GM23248 (cell line): ENCODE measurements around the gene ZNRF2. TPM values are rescaled to one million over a fixed set of nuclear protein-coding genes. Genes with fewer than 3 reads are reported as not detected.

Experiments used
- DNase-seq: peaks from one replicate; pipeline ENCODE4 v3.0.0-alpha.2; 2015
- H2AFZ ChIP-seq: fragments of 200-600 bp; sonication (generic); 2 replicates; pipeline ENCODE4 v1.6.1; 2016; ENCODE audit warnings: antibody characterized with exemption
- H3F3A ChIP-seq: fragments of 200-600 bp; sonication (generic); 2 replicates; pipeline ENCODE4 v1.6.1; 2016; ENCODE audit warnings: mild to moderate bottlenecking, antibody characterized with exemption, mixed run types; ENCODE audit not compliant: insufficient read depth
- H3K27ac ChIP-seq: fragments of 200-600 bp; sonication (generic); 2 replicates; pipeline ENCODE4 v1.5.1; 2016; ENCODE audit warnings: mild to moderate bottlenecking
- H3K27me3 ChIP-seq: fragments of 200-600 bp; sonication (generic); replicated peaks from 2 replicates; pipeline ENCODE4 v1.6.1; 2016; ENCODE audit warnings: mild to moderate bottlenecking; ENCODE audit not compliant: insufficient read depth
- H3K36me3 ChIP-seq: fragments of 200-600 bp; sonication (generic); 2 replicates; pipeline ENCODE4 v1.6.1; 2016; ENCODE audit warnings: low read depth, mild to moderate bottlenecking
- H3K4me1 ChIP-seq: fragments of 200-600 bp; sonication (generic); 2 replicates; pipeline ENCODE4 v1.6.1; 2016; ENCODE audit warnings: mild to moderate bottlenecking; ENCODE audit not compliant: insufficient read depth
- H3K4me2 ChIP-seq: fragments of 200-600 bp; sonication (generic); one replicate; pipeline ENCODE4 v1.6.1; 2016; ENCODE audit warnings: mild to moderate bottlenecking; ENCODE audit not compliant: unreplicated experiment
- H3K4me3 ChIP-seq: fragments of 200-600 bp; sonication (generic); 2 replicates; pipeline ENCODE4 v1.5.1; 2016; ENCODE audit warnings: mild to moderate bottlenecking
- H3K79me2 ChIP-seq: fragments of 200-600 bp; sonication (generic); 2 replicates; pipeline ENCODE4 v1.6.1; 2016; ENCODE audit warnings: mild to moderate bottlenecking; ENCODE audit not compliant: insufficient read depth
- H3K9ac ChIP-seq: fragments of 200-600 bp; sonication (generic); 2 replicates; pipeline ENCODE4 v1.6.1; 2016; ENCODE audit warnings: mild to moderate bottlenecking
- H3K9me2 ChIP-seq: fragments of 200-600 bp; sonication (generic); 2 replicates; pipeline ENCODE4 v1.6.1; 2016; ENCODE audit warnings: mixed run types, mild to moderate bottlenecking, moderate library complexity; ENCODE audit not compliant: insufficient read depth
- H3K9me3 ChIP-seq: fragments of 200-600 bp; sonication (generic); one replicate; pipeline ENCODE4 v1.6.1; 2017; ENCODE audit warnings: low read depth
- H4K20me1 ChIP-seq: fragments of 200-600 bp; sonication (generic); 2 replicates; pipeline ENCODE4 v1.6.0; 2016; ENCODE audit not compliant: insufficient read depth
- EZH2 ChIP-seq: fragments of 200-600 bp; sonication (generic); IDR thresholded peaks from 2 replicates; pipeline ENCODE4 v1.6.1; 2018; ENCODE audit warnings: antibody characterized with exemption, mild to moderate bottlenecking; ENCODE audit not compliant: insufficient read depth, poor library complexity, severe bottlenecking
- EZH2phosphoT487 ChIP-seq: fragments of 200-600 bp; sonication (generic); IDR thresholded peaks from 2 replicates; pipeline ENCODE4 v1.6.1; 2018; ENCODE audit warnings: antibody characterized with exemption, moderate library complexity, mild to moderate bottlenecking, low read depth; ENCODE audit not compliant: insufficient read depth
- WGBS, 2 experiments: methylation state at CpG; one replicate each; pipeline ENCODE4 v1.1.6; 2015 to 2017; ENCODE audit warnings: low lambda C conversion rate in 2 of 2, low coverage in 1 of 2; ENCODE audit errors: missing lambda C conversion rate in 2 of 2; 5-methylcytosine and 5-hydroxymethylcytosine counted together
- in situ Hi-C: fragments of 300-500 bp; cut with MboI; formaldehyde crosslinking; loops from 2 replicates; pipeline ENCODE4 v1.15.0; 2020
- polyA plus RNA-seq: library from polyadenylated mRNA; unstranded; fragments of >200 nt; fragmentation: Nextera tagmentation; extraction: Ambion mirVana; gene quantifications from 2 replicates; pipeline ENCODE4 v1.2.1, GENCODE V29; 2016
- total RNA-seq: library from RNA; depleted of rRNA; stranded (reverse); fragments of >200 nt; shearing (Covaris generic); gene quantifications from 2 replicates; pipeline ENCODE4 v1.2.3, GENCODE V29; 2014

The ZNRF2 gene
- total and polyA plus RNA-seq, 2 experiments from 2014 or later = 0.25 to 6.5 TPM

- in situ Hi-C loops = no loop called here
- Histone ChIP-seq H4K20me1 (no peaks in the 10 kb centered on the region), H3K79me2 (no peaks in the 10 kb centered on the region), H2AFZ (no peak overlapping the region), H3K9me2 (no peaks in the 10 kb centered on the region), H3K36me3 (no peaks in the 10 kb centered on the region), H3K9ac (no peak overlapping the region), H3K9me3 (no peaks in the 10 kb centered on the region), H3F3A (no peaks in the 10 kb centered on the region), H3K4me3 (no peak overlapping the region), H3K4me2 (no peak overlapping the region), H3K27ac (no peak overlapping the region), H3K4me1 (no peaks in the 10 kb centered on the region), H3K27me3 (no peaks in the 10 kb centered on the region)
- 76 to 81% methylated on average over 4 of the region's 4 CpGs for WGBS, 2 experiments
- TF ChIP-seq EZH2 (no peak), EZH2phosphoT487 (no peak)
- no peak for DNase-seq
Observed at GRCh38 chr7:30270921-30271320, 13.5 kb upstream of the ZNRF2 start.

DNA sequence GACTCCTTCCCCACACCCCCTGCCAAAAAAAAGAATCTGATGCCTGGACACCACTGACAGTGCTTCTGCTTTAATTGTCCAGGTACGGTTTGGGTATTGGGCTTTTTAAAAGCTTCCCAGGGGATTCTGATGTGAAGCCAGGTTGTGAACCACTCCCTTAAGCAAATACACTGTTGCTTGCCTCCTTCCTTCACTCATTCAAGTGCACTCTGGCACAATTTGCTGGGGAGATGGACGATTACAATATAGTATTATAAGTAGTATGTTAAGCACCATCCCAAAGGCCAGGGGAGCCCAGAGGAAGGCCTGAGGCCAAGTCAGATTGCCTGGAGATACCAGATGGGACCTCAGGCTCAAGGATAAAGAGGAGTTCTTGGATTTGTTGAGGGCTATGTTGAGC is 12.3 kb upstream of the ZNRF2 start:
- H3K9ac ChIP-seq = no peak overlapping the region
- H3K36me3 ChIP-seq = no peaks in the 10 kb centered on the region
- WGBS, 2 experiments = 42 to 45% methylated on average over 2 of the region's 2 CpGs
- H3K9me2 ChIP-seq = no peaks in the 10 kb centered on the region
- no peaks in the 10 kb centered on the region for H3K27me3 ChIP-seq
- no peak overlapping the region for H3K27ac ChIP-seq
- no peak overlapping the region for H3K4me3 ChIP-seq
- no peaks in the 10 kb centered on the region for H3K79me2 ChIP-seq
- no peak overlapping the region for H3K4me2 ChIP-seq
- H4K20me1 ChIP-seq = no peaks in the 10 kb centered on the region
- H3F3A ChIP-seq = no peaks in the 10 kb centered on the region
- no peaks in the 10 kb centered on the region for H3K4me1 ChIP-seq
- in situ Hi-C loops = no loop called here
- no peaks in the 10 kb centered on the region for H3K9me3 ChIP-seq
- no peak for TF ChIP-seq EZH2phosphoT487
- TF ChIP-seq EZH2 = no peak
- no peak for DNase-seq
- H2AFZ ChIP-seq = no peak overlapping the region

DNA sequence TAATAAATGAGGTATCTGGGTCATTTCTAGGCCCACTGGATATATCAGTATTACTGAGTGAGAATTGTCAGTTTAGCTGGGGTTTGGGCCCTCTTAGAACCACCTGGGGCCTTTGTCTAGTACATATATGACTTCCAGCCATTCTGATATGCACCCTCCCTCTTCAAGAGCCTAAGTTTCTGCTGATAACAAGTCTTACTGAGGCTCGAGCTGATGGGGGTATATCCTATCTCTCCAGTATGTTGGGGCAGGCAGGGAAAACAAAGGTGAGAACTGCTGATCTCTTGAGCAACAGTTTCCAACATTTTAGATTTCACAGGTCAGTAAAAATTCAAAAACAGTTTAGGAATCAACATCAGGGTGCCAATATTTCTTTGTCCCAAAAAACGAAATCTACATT is 10.8 kb upstream of the ZNRF2 start:
- H3K27me3 ChIP-seq = no peaks in the 10 kb centered on the region
- no peak for TF ChIP-seq EZH2
- no peak for TF ChIP-seq EZH2phosphoT487
- no peak overlapping the region for H3K9ac ChIP-seq
- no peak overlapping the region for H2AFZ ChIP-seq
- H3K4me1 ChIP-seq = no peaks in the 10 kb centered on the region
- H3K36me3 ChIP-seq = no peaks in the 10 kb centered on the region
- H3K9me3 ChIP-seq = no peaks in the 10 kb centered on the region
- no peak overlapping the region for H3K4me2 ChIP-seq
- in situ Hi-C loops = no loop called here
- H3K4me3 ChIP-seq = no peak overlapping the region
- no peaks in the 10 kb centered on the region for H3K79me2 ChIP-seq
- no peaks in the 10 kb centered on the region for H3F3A ChIP-seq
- no peaks in the 10 kb centered on the region for H4K20me1 ChIP-seq
- DNase-seq = no peak
- no peak overlapping the region for H3K27ac ChIP-seq
- WGBS, 2 experiments = 70 to 78% methylated on average over 2 of the region's 2 CpGs
- no peaks in the 10 kb centered on the region for H3K9me2 ChIP-seq

GRCh38 chr7:30274641-30275040 is 9.8 kb upstream of the ZNRF2 start:
- Histone ChIP-seq H3K79me2 (no peaks in the 10 kb centered on the region), H3K4me2 (no peak overlapping the region), H3K4me3 (no peak overlapping the region), H2AFZ (no peak overlapping the region), H3K4me1 (no peaks in the 10 kb centered on the region), H3F3A (no peaks in the 10 kb centered on the region), H3K27me3 (no peaks in the 10 kb centered on the region), H3K9me2 (no peaks in the 10 kb centered on the region), H3K9ac (no peak overlapping the region), H3K9me3 (no peaks in the 10 kb centered on the region), H4K20me1 (no peaks in the 10 kb centered on the region), H3K27ac (no peak overlapping the region), H3K36me3 (no peaks in the 10 kb centered on the region)
- in situ Hi-C loops = loop anchor here (5.0 kb wide), 2 partner anchors 138 to 283 kb away; no protein-coding TSS in a partner anchor
- no peak for DNase-seq
- TF ChIP-seq EZH2phosphoT487 = no peak
- no peak for TF ChIP-seq EZH2
- WGBS, 2 experiments = 66 to 75% methylated on average over 3 of the region's 3 CpGs
